ENCODE measurements around the gene ASTL.

ASTL gene

DNA sequence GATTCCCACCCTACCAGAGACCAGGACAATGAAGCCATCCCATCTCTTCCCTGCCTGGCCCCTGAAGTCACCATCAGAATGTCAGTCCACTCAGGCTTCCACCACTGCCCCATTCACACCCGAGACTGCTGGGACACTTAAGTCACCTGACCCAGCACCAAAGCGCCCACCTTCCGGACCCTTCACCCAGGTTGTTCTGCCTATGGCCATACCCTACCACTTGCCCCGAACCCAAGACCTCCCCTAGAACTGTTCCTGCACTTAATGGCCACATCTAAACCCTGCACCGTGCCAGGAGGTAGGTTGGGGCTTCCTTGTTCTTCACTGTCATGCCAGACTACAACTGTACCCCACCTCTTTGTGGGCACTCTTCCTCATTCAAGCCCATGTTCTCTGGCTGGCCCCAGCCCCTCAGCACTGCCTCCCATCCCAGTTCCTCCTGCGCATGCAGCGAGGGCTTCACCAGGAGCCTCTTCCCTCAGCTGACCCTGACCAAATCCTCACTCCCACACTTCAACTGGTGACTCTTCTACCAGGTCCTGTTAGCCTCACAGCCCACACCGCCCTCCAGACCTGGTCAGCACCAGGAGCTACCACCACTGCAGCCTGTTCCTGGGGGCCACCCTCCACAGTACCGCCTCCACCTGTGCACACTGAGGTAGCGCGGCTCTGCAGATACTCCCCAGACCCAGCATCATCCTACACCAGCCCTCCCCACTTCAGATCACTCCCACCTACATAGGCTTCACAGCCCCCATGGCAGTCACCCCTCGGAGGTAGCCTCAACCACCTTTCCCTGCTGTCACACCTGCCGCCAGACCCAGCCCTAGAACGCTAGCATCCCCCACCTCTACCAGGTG lies 13.7 kb downstream of the ASTL start:
- DNase-seq = no peak

DNA sequence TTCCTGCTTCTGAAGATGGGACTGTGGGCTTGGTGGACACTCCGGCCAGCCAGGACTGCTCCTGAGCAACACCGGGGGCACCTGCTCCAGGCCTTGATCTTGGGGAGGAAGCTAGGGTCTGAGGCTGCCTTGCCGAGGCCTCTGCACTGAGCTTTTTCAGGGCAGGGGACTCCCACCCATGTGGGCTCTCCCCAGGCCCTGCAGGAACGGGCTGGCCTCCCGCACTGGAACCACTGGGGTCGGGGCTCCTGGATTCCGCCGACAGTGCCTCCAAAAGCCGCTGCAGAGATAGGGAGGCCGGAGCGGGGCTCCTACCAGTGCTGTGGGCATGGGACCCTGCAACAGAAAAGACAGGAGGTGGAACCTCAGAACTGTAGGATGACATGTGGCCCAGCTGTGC lies 14.4 kb downstream of the ASTL start:
- DNase-seq = no peak

DNA sequence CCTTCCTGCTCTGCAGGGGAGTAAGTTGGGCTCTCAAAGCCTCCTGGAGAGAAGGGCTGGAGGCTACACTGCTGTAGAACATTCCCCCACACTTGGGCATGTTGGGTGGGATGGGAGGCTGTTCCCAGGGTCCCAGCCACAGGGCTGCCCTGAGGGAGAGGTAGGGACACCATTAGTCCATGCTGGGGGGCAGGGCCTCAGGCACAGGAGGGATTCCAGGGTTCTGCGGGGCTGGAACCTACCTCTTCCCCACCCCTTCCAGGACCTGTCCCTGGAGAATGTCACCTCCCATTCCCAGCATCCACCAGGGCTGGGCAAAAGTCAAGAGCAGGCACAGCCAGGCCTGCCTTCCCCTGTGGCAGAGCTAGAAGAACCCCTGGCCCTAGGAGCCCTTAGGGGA lies 15.0 kb downstream of the ASTL start:
- DNase-seq = no peak

DNA sequence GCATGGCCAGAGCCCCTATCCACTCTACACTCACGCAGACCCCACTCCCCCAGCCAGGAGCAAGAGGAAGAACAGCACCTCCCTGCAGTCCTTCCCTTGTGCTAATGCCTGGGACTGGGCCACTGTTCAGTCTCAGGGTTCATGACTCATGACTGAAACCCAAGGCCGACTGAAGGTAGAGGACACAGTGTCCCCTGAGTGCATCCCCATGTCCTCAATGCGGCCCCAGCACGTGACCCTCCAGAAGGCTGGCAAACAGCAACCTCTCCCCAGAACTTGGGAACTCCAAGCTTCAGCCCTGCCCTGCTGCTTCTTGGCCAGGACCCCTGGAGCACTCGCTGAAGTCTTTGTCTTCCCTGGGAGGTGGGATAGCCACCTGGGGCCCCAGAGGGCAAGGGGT lies 15.9 kb downstream of the ASTL start:
- no peak for DNase-seq

DNA sequence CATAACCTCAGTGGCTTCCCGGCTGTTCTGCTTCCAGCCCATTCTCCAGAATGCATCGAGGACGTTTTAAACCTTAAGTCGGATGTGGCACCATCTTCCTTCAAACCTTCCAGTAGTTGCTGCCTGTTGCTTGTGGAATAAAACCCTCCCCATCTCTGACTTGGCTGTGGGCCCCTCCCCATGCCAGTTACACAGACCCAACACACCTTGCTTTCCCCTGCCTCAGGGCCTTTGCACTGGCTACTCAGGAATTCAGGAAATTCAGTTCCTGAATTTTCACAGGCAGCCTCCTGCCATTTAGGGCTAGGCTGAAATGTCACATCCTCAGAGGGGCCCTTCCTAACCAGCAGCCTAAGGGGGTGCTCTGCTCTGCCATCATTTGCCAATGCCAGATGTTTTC lies 16.9 kb downstream of the ASTL start:
- no peak for DNase-seq

DNA sequence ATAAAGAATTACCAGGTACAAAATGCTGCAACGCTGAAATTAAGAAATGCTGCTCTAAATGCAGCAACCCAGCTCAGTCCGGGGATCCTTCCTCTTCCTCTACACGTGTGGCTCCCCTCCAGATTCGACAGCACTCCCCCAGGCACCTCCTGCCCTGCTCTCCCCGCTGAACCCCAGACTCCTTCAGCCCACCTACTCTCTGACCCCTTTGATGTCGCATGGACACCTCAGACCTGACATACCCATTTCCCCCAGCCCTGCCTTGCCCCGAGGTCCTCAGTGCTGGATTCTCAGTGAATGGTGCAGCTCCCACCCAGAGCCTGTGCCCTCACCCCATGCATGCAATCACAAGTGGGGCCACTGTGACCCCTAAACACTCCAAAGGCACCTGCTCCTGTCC lies 17.3 kb downstream of the ASTL start:
- DNase-seq = no peak

DNA sequence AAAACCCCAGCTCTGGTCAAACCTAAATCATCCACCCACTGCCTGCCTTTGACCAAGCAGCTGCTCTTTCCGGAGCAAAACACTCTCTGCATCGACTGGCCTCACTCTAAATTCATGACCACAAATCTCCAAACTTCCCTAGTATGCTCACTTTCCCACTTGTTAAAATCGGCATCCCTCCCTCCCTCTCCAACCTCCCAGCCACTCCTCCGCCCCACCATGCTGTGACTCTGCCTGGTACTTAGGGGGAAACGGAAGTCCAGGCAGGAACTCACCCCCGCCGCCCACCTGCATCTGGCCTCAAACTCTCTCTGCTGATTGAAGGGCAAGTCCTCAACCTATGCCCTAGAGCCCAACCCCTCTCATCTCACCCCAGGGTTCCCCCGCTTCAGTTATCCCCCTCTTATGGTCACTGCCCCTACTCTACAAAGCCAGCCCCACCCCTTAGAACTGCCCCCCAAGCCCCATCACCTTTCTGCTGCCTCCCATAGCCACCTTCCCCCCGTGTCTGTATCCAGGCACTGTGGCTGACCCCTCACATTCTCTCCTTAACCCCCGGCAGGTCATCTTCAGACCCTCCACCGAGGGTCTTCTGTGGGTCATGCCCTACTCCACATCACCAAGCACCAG lies 18.1 kb downstream of the ASTL start:
- no peak for DNase-seq

DNA sequence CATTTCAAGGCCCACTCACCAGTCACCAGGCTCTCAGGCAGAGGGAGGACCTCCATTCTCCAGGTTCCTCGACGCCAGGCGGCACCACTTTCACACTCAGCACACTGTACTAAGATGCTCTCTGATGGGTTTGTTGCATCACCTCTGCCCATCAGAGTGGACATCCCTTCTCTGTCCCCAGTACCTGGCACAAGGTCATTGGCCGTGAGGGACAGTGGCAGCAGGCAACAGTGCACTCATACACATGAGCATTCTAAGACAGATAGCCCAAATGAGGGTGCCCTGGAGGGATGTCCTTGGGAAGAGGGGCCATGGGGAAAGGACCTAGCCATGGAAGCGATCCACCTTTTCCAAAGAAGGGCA lies 18.9 kb downstream of the ASTL start:
- no peak for DNase-seq

DNA sequence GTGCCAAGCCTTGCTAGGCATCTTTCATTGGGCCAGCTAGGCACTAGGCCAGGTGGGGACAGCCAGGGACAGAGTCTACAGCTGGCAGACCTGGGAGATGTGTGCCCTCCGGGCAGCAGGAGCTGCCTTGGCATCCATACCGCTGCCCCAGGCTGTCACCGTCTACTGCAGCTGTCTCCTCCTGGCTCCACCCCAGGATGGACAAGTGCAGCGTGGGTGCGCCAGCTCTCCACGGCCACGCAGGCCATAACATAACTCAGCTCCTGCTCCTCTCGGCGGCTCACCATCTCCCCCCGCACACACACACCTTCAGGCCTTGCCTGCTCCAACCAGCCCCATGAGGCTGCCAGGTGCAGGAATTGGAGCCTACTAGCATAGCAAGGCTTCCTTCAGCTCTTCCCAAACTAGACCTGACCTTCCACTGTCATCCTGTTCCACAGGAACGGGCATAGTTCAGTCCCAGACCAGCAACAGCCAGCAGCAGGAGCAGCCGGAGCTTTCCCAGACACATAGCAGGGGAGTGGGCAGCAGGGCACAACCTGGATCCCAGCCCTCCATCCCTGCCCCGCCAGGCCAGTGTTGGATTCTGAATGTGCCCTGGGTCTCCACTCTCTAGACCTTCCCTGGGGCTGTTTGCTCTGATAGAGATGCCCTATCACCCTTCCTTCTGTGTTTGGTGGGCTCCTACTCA lies 19.5 kb downstream of the ASTL start:
- no peak for DNase-seq

DNA sequence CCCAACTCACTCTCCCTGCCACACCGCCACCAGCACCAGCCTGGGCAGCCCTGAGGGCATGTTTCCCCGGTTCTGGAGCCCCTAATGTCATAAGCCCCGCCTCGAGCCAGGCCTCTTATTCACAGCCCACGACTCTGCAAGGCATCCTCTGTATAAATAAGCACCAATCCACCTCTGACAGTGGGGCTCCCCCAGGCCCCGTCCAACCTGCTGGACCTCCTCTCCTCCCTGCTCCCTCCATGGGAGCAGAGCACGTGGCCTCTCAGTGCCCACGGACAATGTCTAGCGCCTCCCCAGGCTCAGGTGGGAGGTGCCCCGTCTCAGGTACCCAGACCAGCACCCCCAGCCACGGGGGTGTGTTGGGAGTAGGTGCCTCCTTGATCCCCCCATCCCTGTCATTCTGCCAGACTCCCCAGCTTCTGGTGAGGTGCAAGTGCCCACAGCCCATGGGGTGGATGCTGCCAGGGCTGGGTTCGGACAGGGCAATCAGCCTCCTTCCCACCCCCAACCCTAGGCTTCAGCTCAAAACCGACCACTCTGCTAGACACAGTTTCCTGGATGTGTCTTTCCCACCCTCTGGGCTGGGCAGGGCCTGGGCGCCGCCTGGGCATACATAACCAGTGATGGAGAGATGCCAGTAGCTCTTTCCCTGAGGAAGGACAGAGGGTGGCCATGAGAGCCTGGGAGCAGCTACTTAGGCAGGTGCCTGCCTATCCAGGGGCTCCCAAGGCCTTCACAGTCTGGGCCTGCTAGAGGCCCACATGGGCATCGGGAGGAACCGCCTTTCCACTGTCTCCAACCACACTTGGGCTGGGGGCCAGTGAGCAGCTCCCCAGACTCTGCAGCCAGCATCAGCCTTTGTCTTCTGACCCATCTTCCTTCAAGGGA lies 20.4 kb downstream of the ASTL start:
- DNase-seq = no peak

DNA sequence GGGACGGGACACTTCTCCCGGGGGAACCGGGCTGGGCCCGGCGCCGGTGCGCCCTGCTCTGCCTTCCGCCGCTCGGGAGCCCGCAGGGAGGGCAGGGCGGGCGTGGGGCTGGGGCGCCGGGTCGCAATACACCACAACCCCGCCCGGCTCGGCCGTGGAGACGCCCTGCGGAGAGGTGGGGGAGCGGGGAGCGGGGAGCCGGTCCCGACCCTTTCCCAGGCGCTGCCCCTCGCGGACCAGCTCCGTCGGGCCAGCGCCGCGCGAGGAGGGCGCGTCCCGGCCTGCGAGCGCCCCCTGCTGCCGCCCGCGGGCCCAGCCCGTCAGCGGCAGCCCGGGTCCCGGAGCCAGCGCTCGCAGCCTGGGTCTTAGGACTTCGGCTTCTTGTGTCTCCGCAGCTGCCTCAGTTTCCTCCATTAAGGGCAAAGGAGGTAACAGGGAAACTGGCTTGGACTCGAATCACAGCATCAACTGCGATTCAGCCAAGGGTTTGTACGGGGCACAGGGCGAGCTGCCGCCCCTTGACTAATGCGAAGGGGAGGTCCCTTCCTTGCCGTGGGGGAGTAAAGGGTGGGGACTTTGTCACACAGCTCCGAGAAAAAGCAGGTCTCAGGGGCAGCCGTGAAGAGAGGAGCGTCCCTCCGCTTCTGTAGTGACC lies 21.3 kb downstream of the ASTL start:
- no peak for DNase-seq

DNA sequence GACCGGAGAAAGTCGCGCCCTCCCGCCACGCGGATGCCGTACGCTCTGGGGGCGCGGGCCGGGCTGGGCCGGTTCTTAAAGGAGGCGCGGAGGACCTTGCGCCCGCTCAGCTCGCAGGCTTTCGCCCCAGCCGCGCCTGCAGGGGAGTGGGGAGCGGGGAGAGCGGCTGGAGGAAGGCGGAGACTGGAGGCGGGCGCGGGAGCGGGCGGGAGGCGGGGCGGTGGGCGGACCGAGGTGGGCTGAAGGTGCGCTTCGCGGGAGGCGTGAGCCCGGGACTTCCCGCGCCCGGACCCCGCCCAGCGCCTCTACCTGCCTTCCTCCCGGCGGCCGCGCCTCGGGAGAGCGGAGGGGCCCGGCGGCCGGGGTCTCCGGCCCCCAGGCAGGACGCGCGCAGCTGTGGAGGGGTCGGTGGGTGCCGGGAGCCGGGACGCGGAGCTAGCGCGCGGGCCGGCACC lies 21.9 kb downstream of the ASTL start, which contains the start of gene ADRA2B:
ADRA2B (minus strand) TSS at position 148 of the 455 bp plus-strand sequence. CDS start 422 bp downstream, outside the sequence.
- DNase-seq = no peak

DNA sequence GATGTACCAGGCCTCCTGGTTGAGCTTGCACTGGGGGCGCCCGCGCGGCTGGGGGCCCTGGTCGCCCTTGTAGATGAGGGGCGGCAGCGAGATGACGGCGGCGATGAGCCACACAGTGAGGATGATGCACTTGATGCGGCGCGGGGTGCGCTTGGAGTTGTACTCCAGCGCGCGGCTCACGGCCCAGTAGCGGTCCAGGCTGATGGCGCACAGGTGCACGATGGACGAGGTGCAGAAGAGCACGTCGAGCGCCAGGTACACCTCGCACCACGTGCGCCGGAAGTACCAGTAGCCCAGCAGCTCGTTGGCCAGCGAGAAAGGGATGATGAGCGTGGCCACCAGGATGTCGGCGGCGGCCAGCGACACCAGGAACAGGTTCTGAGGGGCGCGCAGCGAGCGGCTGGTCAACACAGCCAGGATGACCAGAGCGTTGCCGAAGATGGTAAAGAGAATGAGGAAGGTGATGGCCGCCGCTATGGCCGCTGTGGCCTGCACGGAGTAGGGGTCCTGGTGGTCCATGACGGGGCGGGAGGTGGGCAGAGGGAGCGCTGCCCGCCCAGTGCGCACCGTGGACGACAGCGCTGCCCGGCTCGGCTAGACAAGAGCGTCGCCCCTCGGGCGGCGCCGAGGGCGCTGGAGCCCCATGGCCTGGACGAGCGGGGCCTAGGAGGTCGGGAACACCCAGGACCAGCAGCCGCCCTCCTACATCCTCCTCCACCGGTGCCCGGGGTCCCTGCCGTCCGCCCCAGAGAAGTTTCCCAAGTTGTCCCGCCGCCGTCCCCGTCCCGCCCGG lies 22.5 kb downstream of the ASTL start:
- DNase-seq = no peak

DNA sequence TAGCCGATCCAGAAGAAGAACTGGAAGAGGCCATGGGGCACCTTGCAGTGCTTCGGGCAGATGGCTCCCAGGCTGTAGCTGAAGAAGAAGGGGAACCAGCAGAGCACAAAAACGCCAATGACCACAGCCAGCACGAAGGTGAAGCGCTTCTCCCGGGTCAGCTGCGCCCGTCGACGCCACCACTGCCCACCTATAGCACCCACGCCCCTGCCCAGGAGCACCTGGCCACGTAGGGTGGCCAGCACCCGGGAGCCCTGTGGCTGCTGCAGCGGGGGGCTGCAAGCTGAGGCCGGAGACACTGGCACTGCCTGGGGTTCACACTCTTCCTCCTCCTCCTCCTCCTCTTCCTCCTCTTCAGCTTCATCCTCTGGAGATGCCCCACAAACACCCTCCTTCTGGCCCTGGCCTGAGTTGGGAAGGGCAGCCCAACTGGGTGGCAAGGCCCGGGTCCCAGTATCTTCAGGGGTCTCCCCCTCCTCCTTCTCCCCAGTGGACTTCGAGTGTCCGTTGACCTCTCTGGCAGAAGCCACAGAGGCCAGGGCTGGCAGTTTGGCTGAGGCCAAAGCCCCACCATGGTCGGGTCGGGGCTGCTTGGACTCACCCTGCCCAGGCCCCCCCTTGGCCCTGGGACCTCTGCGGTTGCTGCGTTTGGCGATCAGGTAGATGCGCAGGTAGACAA lies 23.3 kb downstream of the ASTL start:
- no peak for DNase-seq

DNA sequence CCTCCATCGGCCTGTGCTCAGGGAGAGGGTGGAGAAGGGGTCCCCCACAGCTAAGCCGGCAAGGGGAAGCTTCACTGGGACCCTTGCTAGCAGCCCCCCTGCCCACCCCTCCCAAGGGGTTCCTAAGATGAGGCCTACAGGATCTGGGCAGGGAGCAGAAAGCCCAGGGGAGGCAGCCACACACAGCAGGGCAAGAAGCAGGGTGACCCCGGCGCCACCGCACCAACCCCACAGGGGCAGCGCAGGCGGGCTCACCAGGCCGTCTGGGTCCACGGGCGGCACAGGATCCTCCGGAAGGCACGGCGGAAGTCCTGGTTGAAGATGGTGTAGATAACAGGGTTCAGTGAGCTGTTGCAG lies 23.8 kb downstream of the ASTL start:
- no peak for DNase-seq

DNA sequence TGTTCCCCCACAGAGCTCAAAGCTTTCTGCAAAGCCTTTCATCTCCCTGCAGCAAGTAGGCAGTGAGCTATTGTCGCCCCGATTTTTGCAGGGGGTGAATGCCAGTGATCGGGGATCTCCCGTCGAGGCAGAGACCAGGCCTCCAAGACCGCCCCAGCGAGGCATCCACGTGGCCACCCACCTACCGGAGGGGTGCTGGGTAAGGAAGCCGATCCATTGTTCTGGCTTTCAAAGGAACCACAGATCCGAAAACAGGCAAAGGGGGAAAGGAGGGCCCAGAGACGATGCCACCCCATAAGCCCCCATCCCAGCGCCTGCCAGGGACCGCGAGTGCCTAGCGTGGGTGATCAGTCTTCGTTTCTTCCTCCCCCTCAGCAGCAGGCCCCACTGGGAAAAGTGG lies 24.4 kb downstream of the ASTL start:
- DNase-seq = no peak

DNA sequence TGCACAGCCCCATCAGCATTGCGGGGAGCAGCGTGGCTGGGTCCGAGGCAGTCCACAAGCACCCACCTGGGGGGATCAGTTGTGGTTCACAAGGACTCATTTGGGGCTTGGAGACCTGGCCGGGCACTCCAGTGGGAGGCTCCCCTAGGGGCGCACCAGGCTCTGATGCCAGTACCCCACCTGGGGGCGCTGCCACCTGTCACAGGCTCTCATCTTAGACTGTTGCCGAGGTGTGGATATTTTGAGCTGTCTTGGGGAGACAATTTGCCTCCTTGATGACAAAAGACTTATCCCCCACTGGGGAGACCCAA lies 25.0 kb downstream of the ASTL start:
- DNase-seq = no peak

DNA sequence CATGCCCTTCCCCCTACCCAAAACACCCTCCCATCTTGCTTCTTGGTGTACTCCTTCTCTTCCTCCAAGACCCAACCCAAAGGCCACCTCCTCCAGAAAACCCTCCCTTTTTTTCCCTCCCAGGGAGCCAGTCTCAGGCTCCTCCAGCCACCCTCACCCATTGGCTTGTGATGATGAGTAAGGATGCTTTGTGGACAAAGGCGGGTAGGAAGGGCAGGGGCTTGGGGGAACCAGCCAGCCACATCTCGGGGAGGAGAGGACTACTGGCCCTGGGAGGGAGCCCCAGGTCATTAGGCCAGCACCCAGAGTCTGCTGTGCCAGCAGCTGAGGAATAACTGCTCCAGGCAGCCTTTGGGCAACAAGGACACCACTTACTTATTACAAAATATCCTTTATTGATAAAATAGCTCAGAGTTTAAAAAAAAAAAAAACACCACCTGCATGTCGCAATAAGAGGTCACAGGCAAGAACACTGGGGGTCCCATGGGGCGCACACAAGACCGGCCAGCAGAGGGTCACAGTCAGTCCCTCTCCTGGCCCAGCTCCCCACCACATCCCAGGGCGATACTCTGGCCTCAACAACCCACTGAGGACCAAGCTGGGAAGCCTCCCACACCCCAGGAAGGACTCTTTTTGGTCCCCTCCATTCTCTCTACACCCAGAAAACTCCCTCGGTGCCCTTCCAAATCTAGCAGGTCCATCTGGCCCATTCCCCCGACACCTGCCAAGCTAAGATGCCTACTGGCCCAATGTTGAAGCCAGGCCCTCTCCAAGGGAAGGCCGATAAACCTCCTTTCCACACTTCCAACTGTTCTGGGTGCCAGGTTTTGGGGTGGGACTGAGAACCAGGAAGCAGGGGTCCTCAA lies 25.6 kb downstream of the ASTL start:
- no peak for DNase-seq

DNA sequence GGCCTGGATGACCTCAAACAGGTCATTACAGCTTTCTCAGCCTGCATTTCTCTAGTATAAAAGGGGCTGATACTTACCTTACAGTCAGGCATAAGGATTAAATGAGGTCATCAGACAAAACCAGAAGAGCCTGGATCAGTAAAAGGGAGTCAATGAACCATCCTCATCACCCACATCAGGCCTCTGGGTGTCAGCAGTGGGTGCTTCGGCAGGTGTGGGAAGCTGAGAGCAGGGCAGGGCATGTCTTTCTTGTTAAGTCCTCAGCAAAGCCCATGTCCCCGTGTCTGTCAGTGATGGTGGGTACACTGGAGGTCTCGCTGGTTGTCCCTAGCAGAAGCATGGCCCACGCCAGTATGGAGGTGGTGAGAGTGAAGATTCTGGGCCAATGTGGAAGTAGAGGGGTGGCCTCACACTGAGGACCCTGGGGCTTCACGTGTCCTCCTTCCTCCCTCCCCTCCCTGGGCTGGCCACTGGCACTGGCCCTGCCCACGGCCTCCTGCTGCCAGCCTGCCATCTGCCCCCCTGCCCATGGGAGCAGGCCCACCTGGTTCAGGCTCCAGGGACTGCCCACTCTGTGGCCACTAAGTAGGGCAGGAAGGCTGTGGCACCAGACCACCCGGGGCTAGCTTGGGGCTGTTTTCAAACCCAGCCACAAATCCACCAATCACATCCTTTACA lies 26.3 kb downstream of the ASTL start:
- peak in 1 of 2 experiments; percentile 17 for DNase-seq

DNA sequence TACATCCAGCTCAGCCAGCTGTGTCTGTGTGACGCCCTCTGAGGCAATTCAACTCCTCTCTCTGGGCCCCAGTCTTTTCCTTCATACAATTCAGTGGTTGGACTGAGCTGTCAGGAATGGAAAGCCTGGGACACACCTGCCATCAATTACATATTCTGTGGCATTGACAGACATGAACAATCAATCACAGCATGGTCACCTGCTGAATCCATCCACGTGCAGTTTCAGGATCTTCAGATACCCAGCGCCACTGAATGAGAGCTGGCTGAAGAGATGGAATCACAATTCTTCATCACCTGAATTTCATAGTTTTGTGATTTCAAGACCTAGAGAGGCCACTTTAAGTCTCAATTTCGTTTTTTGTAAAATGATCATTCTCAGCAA lies 27.1 kb downstream of the ASTL start:
- DNase-seq = no peak
